OCI-LY7 (cell line): ENCODE measurements around the gene LIPT2. TPM values are rescaled to one million over a fixed set of nuclear protein-coding genes. Genes with fewer than 3 reads are reported as not detected.

Experiments used
- BruUV-seq: library from RNA; stranded (reverse); fragments of 400-500 nt; replicated peaks from 2 replicates; lab custom pipeline; 2021; lab: Mats Ljungman, UMichigan
- CTCF ChIA-PET: fragments of 300-600 bp; sonication (Branson Sonifier 250); formaldehyde crosslinking; loops from one replicate; lab custom pipeline; 2022; ENCODE audit warnings: antibody characterized with exemption; ENCODE audit not compliant: unreplicated experiment; lab: Charles Lee
- POLR2A ChIA-PET: fragments of 300-600 bp; sonication (Branson Sonifier 250); formaldehyde crosslinking; loops from one replicate; lab custom pipeline; 2022; ENCODE audit warnings: antibody characterized with exemption; lab: Charles Lee
- DNase-seq: peaks from one replicate; pipeline ENCODE4 v3.0.0-alpha.2; 2015; ENCODE audit warnings: low spot score
- H2AFZ ChIP-seq: fragments of 200-600 bp; sonication (generic), shearing (Covaris generic); 2 replicates; pipeline ENCODE4 v1.6.1; 2014; ENCODE audit warnings: mild to moderate bottlenecking, antibody characterized with exemption, low read length, moderate library complexity
- H3K27ac ChIP-seq: fragments of 200-600 bp; sonication (generic); 2 replicates; pipeline ENCODE4 v1.5.1; 2014; ENCODE audit warnings: mixed run types, low read depth, mild to moderate bottlenecking, moderate library complexity, low read length, inconsistent platforms; ENCODE audit not compliant: poor library complexity, severe bottlenecking
- H3K36me3 ChIP-seq: fragments of 200-600 bp; sonication (generic); 2 replicates; pipeline ENCODE4 v1.6.1; 2014; ENCODE audit warnings: mild to moderate bottlenecking, antibody characterized with exemption, low read length, moderate library complexity, mixed read lengths; ENCODE audit not compliant: insufficient read depth
- H3K4me1 ChIP-seq: fragments of 200-600 bp; sonication (generic); 2 replicates; pipeline ENCODE4 v1.5.1; 2014; ENCODE audit warnings: mild to moderate bottlenecking, low read length; ENCODE audit not compliant: insufficient read depth, poor library complexity, severe bottlenecking
- H3K4me2 ChIP-seq: fragments of 200-600 bp; sonication (generic); 2 replicates; pipeline ENCODE4 v1.6.1; 2014; ENCODE audit warnings: mild to moderate bottlenecking, low read length
- H3K4me3 ChIP-seq: fragments of 200-600 bp; sonication (generic); 2 replicates; pipeline ENCODE4 v1.5.1; 2014; ENCODE audit warnings: mild to moderate bottlenecking, low read depth, low read length; ENCODE audit not compliant: poor library complexity, severe bottlenecking
- H3K79me2 ChIP-seq: fragments of 200-600 bp; sonication (generic); 2 replicates; pipeline ENCODE4 v1.6.1; 2016; ENCODE audit warnings: low read depth, mild to moderate bottlenecking, low read length, moderate library complexity, mixed read lengths; ENCODE audit not compliant: insufficient read depth
- H3K9me2 ChIP-seq: fragments of 200-600 bp; sonication (generic); 2 replicates; pipeline ENCODE4 v1.6.1; 2016; ENCODE audit warnings: mild to moderate bottlenecking, low read length, mixed read lengths; ENCODE audit not compliant: insufficient read depth
- H3K9me3 ChIP-seq: fragments of 200-600 bp; sonication (generic); 2 replicates; pipeline ENCODE4 v1.6.1; 2014; ENCODE audit warnings: mild to moderate bottlenecking, mixed run types, low read length, mixed read lengths
- H4K20me1 ChIP-seq: fragments of 200-600 bp; sonication (generic); 2 replicates; pipeline ENCODE4 v1.6.1; 2014; ENCODE audit warnings: mild to moderate bottlenecking, antibody characterized with exemption, low read length, moderate library complexity, mixed read lengths; ENCODE audit not compliant: insufficient read depth
- CTCF ChIP-seq: fragments of 200-600 bp; sonication (generic); conservative IDR thresholded peaks from 2 replicates; pipeline ENCODE4 v1.5.1; 2014; ENCODE audit warnings: mild to moderate bottlenecking, antibody characterized with exemption, low read length, moderate library complexity, mixed read lengths
- EZH2phosphoT487 ChIP-seq: fragments of 200-600 bp; sonication (generic); IDR thresholded peaks from 2 replicates; pipeline ENCODE4 v1.6.1; 2018; ENCODE audit warnings: low read depth, borderline replicate concordance, mild to moderate bottlenecking, mixed run types, antibody characterized with exemption, low read length, moderate library complexity, mixed read lengths
- intact Hi-C: fragments of 100-400 bp; cut with micrococcal nuclease; formaldehyde crosslinking; loops from one replicate; pipeline ENCODE4 v1.10.0; 2022; ENCODE audit not compliant: unreplicated experiment
- total RNA-seq, 2 experiments: library from RNA; depleted of rRNA in 1 of 2; stranded (reverse); fragments of >200 nt in 1 of 2; shearing (Covaris generic) in 1 of 2; gene quantifications; 2 replicates each; pipeline ENCODE4 v1.2.3, GENCODE V29; 2014 to 2022

Gene LIPT2
- total RNA-seq, 2 experiments from 2014 or later: 10.9 to 14.3 TPM

- BruUV-seq: no TSS peak
- no peaks in the 10 kb centered on the region for H3K36me3 ChIP-seq
- no peaks in the 10 kb centered on the region for H4K20me1 ChIP-seq
- intact Hi-C loops: no loop called here
- H3K27ac ChIP-seq: no peak overlapping the region
- POLR2A ChIA-PET: interaction anchor here (0.6 kb wide), 1 partner anchor 112 kb away, joined by 3 read pairs; no protein-coding TSS in a partner anchor
- no peaks in the 10 kb centered on the region for H3K9me3 ChIP-seq
- no peaks in the 10 kb centered on the region for H3K4me1 ChIP-seq
- H3K9me2 ChIP-seq: no peaks in the 10 kb centered on the region
- CTCF ChIA-PET: no interaction called here
- H3K4me2 ChIP-seq: no peak overlapping the region
- DNase-seq: no peak
- H3K79me2 ChIP-seq: no peaks in the 10 kb centered on the region
- no peak for TF ChIP-seq EZH2phosphoT487
- no peak for TF ChIP-seq CTCF
- no peak overlapping the region for H3K4me3 ChIP-seq
- no peak overlapping the region for H2AFZ ChIP-seq
Measured at GRCh38 chr11:74522776-74523175, 29.3 kb upstream of the LIPT2 start.

- no peak for DNase-seq
- Histone ChIP-seq H3K9me3 (no peaks in the 10 kb centered on the region), H3K79me2 (no peaks in the 10 kb centered on the region), H4K20me1 (no peaks in the 10 kb centered on the region), H3K4me2 (no peak overlapping the region), H3K27ac (no peak overlapping the region), H3K4me1 (no peaks in the 10 kb centered on the region), H3K4me3 (no peak overlapping the region), H3K9me2 (no peaks in the 10 kb centered on the region), H2AFZ (no peak overlapping the region), H3K36me3 (no peaks in the 10 kb centered on the region)
- BruUV-seq: no TSS peak
- TF ChIP-seq CTCF: no peak
- no peak for TF ChIP-seq EZH2phosphoT487
- CTCF ChIA-PET: no interaction called here
- POLR2A ChIA-PET: no interaction called here
- intact Hi-C loops: no loop called here
Measured at GRCh38 chr11:74521666-74522252, 28.2 kb upstream of the LIPT2 start.

GRCh38 chr11:74520927-74521665, 27.6 kb upstream of the LIPT2 start:
- Histone ChIP-seq H3K27ac (no peak overlapping the region), H3K4me3 (no peak overlapping the region), H3K4me1 (no peaks in the 10 kb centered on the region), H3K36me3 (no peaks in the 10 kb centered on the region), H2AFZ (no peak overlapping the region), H3K9me2 (no peaks in the 10 kb centered on the region), H4K20me1 (no peaks in the 10 kb centered on the region), H3K9me3 (no peaks in the 10 kb centered on the region), H3K4me2 (no peak overlapping the region), H3K79me2 (no peaks in the 10 kb centered on the region)
- CTCF ChIA-PET: no interaction called here
- TF ChIP-seq EZH2phosphoT487: no peak
- TF ChIP-seq CTCF: no peak
- no TSS peak for BruUV-seq
- DNase-seq: no peak
- POLR2A ChIA-PET: no interaction called here
- intact Hi-C loops: no loop called here
